GM19240 (cell line): ENCODE results near the gene OTUD6A.

Source experiments
- DNase-seq: peaks from one replicate; pipeline ENCODE4 v3.0.0; 2011; ENCODE audit warnings: low spot score; ENCODE audit not compliant: insufficient read length

The OTUD6A gene, protein sequence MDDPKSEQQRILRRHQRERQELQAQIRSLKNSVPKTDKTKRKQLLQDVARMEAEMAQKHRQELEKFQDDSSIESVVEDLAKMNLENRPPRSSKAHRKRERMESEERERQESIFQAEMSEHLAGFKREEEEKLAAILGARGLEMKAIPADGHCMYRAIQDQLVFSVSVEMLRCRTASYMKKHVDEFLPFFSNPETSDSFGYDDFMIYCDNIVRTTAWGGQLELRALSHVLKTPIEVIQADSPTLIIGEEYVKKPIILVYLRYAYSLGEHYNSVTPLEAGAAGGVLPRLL

GRCh38 chrX:70062076-70062475 is at the start of gene OTUD6A:
TSS of gene OTUD6A (plus strand) at chrX:70062457. CDS start at chrX:70062525, 68 bp downstream.
- DNase-seq: no peak

- DNase-seq: no peak
These were observed 49.5 kb upstream of the OTUD6A start for GRCh38 chrX:70012756-70013155.

DNA sequence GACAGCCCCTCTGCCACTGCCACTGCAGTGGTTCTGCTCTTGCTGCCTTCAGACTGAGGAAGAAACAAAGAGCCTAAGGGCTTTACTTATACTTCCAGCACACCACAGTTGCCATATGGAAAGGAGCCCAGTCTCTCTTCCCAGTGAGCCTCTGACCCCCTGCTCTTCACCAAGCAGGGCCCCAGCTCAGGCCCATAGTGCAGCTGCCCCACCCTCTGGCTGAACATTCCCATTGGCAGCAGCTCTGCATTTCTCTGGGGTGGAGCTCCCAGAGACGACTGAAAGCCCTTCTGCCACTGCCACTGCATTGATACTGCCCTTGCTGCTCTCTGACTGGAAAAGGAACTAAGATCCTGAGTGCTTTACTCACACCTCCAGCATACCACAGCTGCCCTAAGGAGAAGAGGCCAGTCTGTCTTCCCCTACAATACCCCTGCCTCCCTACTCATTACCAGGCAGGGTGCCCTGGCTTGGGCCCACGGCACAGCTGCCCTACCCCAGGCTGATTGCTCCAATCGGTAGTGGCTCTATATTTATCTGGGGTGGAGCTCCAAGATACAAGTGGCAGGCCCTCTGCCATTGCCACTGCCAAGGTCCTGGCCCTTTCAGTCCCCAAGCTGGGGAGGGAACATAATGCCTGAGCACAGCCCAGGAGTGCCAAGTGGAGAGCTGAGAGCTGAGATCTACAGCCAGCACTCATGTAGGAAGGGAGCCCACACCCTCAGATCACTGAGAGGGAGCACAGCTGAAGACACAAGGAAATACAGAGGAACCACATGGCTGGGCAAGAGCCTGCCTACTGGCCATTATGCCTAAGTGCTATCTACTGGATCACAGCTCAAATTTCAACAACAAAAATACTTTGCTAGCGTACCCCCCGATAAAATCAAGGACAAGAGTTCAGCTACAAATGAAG is 48.5 kb upstream of the OTUD6A start:
- DNase-seq: no peak

- DNase-seq: no peak
These were observed 45.7 kb upstream of the OTUD6A start for GRCh38 chrX:70016513-70016912.

GRCh38 chrX:70022616-70023015 is 39.6 kb upstream of the OTUD6A start:
- no peak for DNase-seq

GRCh38 chrX:70025464-70025863 is 36.8 kb upstream of the OTUD6A start:
- DNase-seq: no peak

DNA sequence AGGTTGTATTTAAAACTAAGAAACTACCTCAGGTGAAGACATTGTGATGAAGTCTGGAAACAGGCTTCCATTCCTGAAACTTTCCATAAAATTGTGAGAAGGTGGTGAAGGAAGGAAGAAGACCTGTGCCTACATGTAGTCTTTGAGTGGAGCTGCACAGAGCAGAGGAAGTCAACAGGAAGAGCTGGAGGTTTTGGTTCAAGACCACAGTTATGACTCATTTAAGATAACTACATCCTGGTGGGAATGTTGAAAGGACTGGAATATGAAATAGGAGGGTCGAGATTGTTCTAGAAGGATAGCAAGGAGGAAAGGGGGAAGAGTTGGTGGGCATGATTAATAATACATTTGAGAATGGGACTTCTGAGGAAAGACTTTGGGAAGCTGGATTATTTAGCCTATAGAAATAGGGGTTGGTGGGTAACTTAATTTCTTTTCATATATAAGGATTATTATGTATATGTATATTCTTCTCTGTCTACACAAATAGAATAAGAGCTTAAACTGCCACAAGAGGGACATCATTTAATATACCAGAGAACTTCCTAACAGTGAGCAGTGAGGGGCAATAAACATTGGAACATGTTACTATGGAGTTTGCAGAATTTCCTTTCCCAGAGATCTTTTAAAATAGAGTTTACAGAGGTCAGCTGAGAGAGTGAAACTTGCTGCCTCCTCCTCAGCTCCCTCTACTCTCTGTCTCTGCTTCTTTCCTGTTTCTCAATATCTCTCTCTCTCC is 36.0 kb upstream of the OTUD6A start:
- no peak for DNase-seq

DNA sequence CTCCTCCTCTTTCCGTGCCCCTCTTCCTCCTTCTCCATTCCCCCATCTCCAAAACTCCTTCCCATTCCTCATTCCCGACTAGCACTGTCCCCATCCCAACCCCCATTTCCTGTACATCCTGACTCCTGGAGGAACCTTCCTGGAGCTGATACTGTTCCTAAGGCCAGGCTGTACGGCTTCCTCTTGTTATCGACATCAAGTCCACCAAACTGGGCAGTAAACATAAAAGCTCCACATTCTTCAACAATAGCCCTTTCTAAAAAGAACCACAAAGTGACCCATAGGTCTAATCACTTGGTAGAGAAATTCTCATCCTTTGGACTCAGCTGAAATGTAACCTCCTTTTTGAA is 35.4 kb upstream of the OTUD6A start:
- DNase-seq: no peak

- DNase-seq: no peak
These were observed 32.4 kb upstream of the OTUD6A start for GRCh38 chrX:70029863-70030262.

DNA sequence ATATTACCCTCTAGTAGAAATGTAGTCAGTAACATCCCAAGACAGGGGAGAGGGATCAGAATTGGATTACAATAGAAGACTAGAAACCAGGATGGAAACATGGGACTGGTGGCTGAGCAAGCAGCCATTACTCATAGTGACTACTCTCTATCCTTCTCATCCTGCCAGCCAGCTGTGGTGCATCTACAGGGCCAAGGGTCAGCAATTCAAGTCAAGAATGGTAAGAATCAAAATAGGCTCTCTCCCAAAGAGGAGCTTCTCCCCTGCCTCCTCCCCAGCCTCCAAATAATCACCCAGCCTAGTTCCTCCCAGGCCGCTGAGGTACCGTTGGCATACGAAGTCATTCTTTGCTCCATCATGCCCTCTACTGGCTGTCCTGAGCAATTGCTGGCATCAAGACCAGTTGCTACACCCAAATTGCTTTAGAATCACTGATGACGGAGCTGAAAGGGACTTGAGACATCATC is 31.9 kb upstream of the OTUD6A start:
- peak; percentile 53 for DNase-seq

DNA sequence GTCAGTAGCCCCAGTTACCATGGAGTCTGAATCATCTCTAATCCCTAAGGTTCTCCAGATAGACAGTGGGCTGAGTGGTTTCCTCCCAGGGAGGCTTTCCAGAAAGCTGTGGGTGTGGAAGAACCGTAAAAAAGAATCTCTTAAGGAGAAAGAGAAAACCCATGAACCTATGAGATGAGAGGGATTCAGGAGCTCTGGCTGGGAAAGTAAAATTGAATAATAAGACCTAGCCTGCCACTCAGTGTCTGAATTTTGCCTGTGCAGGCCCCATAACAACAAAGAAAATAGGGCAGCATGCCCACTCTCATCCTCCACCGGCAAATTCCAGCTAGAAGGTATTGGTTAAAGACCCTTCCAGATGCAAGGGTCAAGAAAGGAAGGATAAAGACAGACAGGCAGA is 29.5 kb upstream of the OTUD6A start:
- no peak for DNase-seq

GRCh38 chrX:70033348-70034051 is 28.8 kb upstream of the OTUD6A start:
- no peak for DNase-seq

DNA sequence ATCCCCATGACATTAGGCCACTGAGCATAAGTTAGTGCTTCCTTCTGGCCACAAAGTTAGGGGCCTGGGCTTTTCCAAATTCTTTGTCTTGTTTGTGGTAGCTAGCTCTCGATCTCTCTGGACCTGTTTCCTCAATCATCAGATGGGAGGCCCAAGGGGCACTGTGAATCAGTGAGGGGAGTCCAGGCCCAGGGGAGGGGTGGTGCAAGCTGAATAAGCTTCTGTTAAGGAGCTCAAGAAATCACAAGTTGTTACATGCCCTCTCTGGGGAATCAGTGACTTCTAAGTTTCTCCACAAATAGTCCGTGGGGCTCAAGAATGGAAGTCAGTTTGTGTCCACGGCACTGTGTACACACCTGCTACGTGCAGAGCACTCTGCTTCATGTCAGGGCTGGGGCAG is 27.6 kb upstream of the OTUD6A start:
- DNase-seq: no peak

GRCh38 chrX:70038515-70038914 is 23.7 kb upstream of the OTUD6A start:
- DNase-seq: no peak

DNA sequence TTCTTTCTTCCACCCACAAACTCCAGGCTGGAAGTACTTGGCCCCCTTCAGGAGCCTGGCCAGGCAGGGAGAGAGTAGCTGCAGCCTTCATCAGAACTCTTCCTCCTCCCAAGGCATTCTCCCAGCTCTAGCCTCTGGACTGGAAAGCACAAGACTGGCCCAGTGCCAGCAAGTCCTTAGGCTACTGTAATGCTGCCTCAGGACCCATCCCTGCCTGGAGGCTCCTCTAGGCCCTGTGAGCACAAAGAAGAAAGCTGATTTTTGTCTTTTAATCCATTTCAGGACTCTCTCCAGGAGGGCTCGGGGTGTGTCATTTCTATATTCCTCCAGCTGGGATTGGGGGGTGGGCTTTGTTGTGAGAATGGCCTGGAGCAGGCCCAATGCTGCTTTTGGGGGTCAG is 23.3 kb upstream of the OTUD6A start:
- DNase-seq: no peak

GRCh38 chrX:70039758-70040157 is 22.5 kb upstream of the OTUD6A start:
- no peak for DNase-seq

- DNase-seq: no peak
These were observed 20.3 kb upstream of the OTUD6A start for GRCh38 chrX:70041993-70042392.

DNA sequence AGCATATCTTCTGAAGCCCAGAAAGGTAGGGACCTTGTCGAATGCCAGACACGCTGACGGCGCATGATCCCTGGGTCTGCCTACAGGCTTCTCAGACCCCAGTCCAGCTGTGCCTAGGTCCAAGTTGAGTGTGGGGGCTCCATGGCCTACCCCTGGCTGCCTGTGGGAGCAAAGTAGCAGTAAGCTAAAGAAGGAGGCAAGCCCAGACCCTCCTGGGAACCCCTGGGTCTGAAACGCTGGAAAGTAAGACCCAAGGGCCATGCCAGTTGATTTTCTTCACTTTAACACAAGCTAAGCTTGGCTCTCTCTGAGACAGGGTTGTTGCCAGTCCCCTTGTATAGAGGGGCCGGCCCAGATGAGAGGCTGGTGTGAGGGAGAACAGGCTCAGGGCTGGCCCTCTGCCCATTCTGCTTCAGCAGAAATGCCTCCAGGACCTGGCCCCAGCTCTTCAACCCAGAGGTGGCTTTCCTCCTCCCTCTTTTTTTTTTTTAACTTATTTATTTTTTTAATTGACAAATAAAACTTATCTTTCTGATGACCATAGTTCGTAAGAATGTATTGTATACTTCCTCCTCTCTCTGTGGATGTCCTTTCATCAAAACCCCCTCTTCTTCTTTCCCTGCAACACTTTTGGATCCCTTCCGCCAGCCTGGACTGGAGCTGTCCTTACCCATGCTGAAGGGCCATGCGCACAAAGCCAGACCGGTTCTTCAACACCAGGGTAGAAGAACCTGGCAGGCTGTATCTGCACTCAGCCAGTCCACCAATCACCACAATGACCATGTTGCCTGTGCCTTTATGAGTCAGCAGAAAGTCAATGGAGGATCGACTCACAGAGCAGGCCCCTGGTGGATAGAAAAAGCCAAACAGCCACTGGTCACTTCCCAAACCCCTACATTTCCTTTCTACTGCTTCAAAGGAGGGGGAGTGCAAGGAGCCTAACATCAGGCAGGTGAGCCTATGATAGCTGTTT is 19.6 kb upstream of the OTUD6A start:
- DNase-seq: no peak

- DNase-seq: no peak
These were observed 18.6 kb upstream of the OTUD6A start for GRCh38 chrX:70043685-70044084.
